GM21423 (cell line): Measurements from ENCODE around the gene SIM2.

Source experiments
- ATAC-seq: cut with Tn5 transposase; IDR thresholded peaks from one replicate; pipeline ENCODE4 v1.9.1; 2021; ENCODE audit warnings: mild to moderate bottlenecking, moderate library complexity; ENCODE audit not compliant: unreplicated experiment

SIM2 gene

GRCh38 chr21:36791695-36792470, 93.0 kb downstream of the SIM2 start:
- no peak for ATAC-seq

GRCh38 chr21:36792505-36792967, 93.6 kb downstream of the SIM2 start:
- ATAC-seq = no peak

- no peak for ATAC-seq
These were observed 97.2 kb downstream of the SIM2 start for GRCh38 chr21:36796070-36796469.

GRCh38 chr21:36798491-36798890, 99.6 kb downstream of the SIM2 start:
- no peak for ATAC-seq
